GM18907 (cell line): ENCODE data around the gene ATP5PD.
"Not testable (repeated sequence)": the region's sequence is repeated elsewhere in the genome, so short reads cannot be mapped to it uniquely, and the experiment has no call there.

Source experiments
- ATAC-seq: cut with Tn5 transposase; IDR thresholded peaks from one replicate; pipeline ENCODE4 v1.9.1; 2021; ENCODE audit warnings: mild to moderate bottlenecking, moderate library complexity; ENCODE audit not compliant: unreplicated experiment

ATP5PD gene

GRCh38 chr17:75077496-75078283, 30.9 kb upstream of the ATP5PD start:
- ATAC-seq = peak; percentile 45

GRCh38 chr17:75077072-75077495, 30.3 kb upstream of the ATP5PD start:
- ATAC-seq = no peak

- ATAC-seq = no peak
Measured at GRCh38 chr17:75075597-75076336, 29.0 kb upstream of the ATP5PD start.

GRCh38 chr17:75074532-75074931, 27.8 kb upstream of the ATP5PD start:
- ATAC-seq = no peak

- no peak for ATAC-seq
Measured at GRCh38 chr17:75073618-75074047, 26.9 kb upstream of the ATP5PD start.

GRCh38 chr17:75072909-75073308, 26.1 kb upstream of the ATP5PD start:
- not testable (repeated sequence) for ATAC-seq

- not testable (repeated sequence) for ATAC-seq
Measured at GRCh38 chr17:75071478-75072271, 24.9 kb upstream of the ATP5PD start.

GRCh38 chr17:75069783-75070182, 23.0 kb upstream of the ATP5PD start:
- no peak for ATAC-seq

- ATAC-seq = no peak
Measured at GRCh38 chr17:75068750-75069149, 22.0 kb upstream of the ATP5PD start.

- ATAC-seq = no peak
Measured at GRCh38 chr17:75067856-75068255, 21.1 kb upstream of the ATP5PD start.

GRCh38 chr17:75065562-75066151, 18.9 kb upstream of the ATP5PD start:
- no peak for ATAC-seq

- no peak for ATAC-seq
Measured at GRCh38 chr17:75064867-75065561, 18.2 kb upstream of the ATP5PD start.

- ATAC-seq = no peak
Measured at GRCh38 chr17:75064460-75064859, 17.7 kb upstream of the ATP5PD start.

- no peak for ATAC-seq
Measured at GRCh38 chr17:75064040-75064439, 17.3 kb upstream of the ATP5PD start.

- no peak for ATAC-seq
Measured at GRCh38 chr17:75063626-75064025, 16.9 kb upstream of the ATP5PD start.

GRCh38 chr17:75063201-75063600, 16.4 kb upstream of the ATP5PD start:
- no peak for ATAC-seq

GRCh38 chr17:75061618-75062017, 14.8 kb upstream of the ATP5PD start:
- no peak for ATAC-seq

GRCh38 chr17:75061055-75061438, 14.3 kb upstream of the ATP5PD start:
- ATAC-seq = no peak

GRCh38 chr17:75060434-75061054, 13.8 kb upstream of the ATP5PD start:
- ATAC-seq = no peak
